Peyer's patch (tissue), 4 donors: ENCODE results near the gene ZNF786. TPM values are rescaled to one million over a fixed set of nuclear protein-coding genes. Genes with fewer than 3 reads are reported as not detected.
"Not testable (repeated sequence)": the region's sequence is repeated elsewhere in the genome, so short reads cannot be mapped to it uniquely, and the experiment has no call there.

Experiments
- DNase-seq, 3 donors: peaks; one replicate each; pipeline ENCODE4 v3.0.0-alpha.2; 2017 to 2019
- H3K27ac ChIP-seq, 4 donors: fragments of 200-600 bp; sonication (generic); one replicate each; pipeline ENCODE4 v1.5.1; 2016 to 2019
- H3K27me3 ChIP-seq, 2 donors: fragments of 200-600 bp; sonication (generic); one replicate each; pipeline ENCODE4 v1.5.1; 2019
- H3K36me3 ChIP-seq, 3 donors: fragments of 200-600 bp; sonication (generic); one replicate each; pipeline ENCODE4 v1.5.1; 2016 to 2019
- H3K4me1 ChIP-seq, 4 donors: fragments of 200-600 bp; sonication (generic); one replicate each; pipeline ENCODE4 v1.5.1; 2016 to 2019
- H3K4me3 ChIP-seq, 4 donors: fragments of 200-600 bp; sonication (generic); 1 replicate in 3 of 4; 2 replicates in 1 of 4; pipeline ENCODE4 v1.5.1; 2016 to 2019; ENCODE audit warnings: mild to moderate bottlenecking in 1 of 4
- H3K9me3 ChIP-seq, 4 donors: fragments of 200-600 bp; sonication (generic); one replicate each; pipeline ENCODE4 v1.5.1; 2016 to 2019; ENCODE audit warnings: mild to moderate bottlenecking in 1 of 4
- CTCF ChIP-seq, 6 experiments: fragments of 450-650 bp in 4 of 6; fragments of 200-600 bp in 2 of 6; sonication (generic) in 1 of 6; IDR thresholded peaks; one replicate each; pipeline ENCODE4 v1.5.1; 2017 to 2019; ENCODE audit warnings: antibody characterized with exemption in 6 of 6, mild to moderate bottlenecking in 3 of 6, moderate library complexity in 1 of 6
- POLR2A ChIP-seq, 2 donors: fragments of 450-650 bp; IDR thresholded peaks; one replicate each; pipeline ENCODE4 v1.5.1; 2017; ENCODE audit warnings: antibody characterized with exemption in 2 of 2, mild to moderate bottlenecking in 2 of 2, moderate library complexity in 2 of 2
- total RNA-seq, 4 donors: library from RNA; depleted of rRNA; stranded (reverse); fragments of >200 nt; gene quantifications; one replicate each; pipeline ENCODE4 v1.1.0, GENCODE V29; 2016

ZNF786 gene
- total RNA-seq, 4 donors from 2014 or later = 3.7 to 11.5 (median 7.6) TPM

- Histone ChIP-seq H3K27me3 (no peaks in the 10 kb centered on the region), H3K36me3 (peaks cover 0 to 18% (median 0%) of the 10 kb centered on the region in 3 donors), H3K4me1 (no peaks in the 10 kb centered on the region), H3K4me3 (no peak overlapping the region), H3K27ac (no peak overlapping the region), H3K9me3 (no peaks in the 10 kb centered on the region)
- no peak for DNase-seq
- no peak for TF ChIP-seq CTCF (IDR thresholded peaks at IDR 0.05)
- TF ChIP-seq POLR2A (IDR thresholded peaks at IDR 0.05) = no peak
Observed at GRCh38 chr7:149071182-149071635, 19.3 kb downstream of the ZNF786 start.

- no peak for DNase-seq
- H3K36me3 ChIP-seq = peaks cover 0 to 18% (median 0%) of the 10 kb centered on the region in 3 donors
- H3K4me1 ChIP-seq = no peaks in the 10 kb centered on the region
- H3K27me3 ChIP-seq = no peaks in the 10 kb centered on the region
- TF ChIP-seq CTCF (IDR thresholded peaks at IDR 0.05) (no peak), POLR2A (IDR thresholded peaks at IDR 0.05) (no peak)
- H3K4me3 ChIP-seq = no peak overlapping the region
- H3K27ac ChIP-seq = no peak overlapping the region
- H3K9me3 ChIP-seq = no peaks in the 10 kb centered on the region
Observed at GRCh38 chr7:149070372-149071125, 20.0 kb downstream of the ZNF786 start.

GRCh38 chr7:149067869-149068268 is 22.6 kb downstream of the ZNF786 start:
- H3K4me1 ChIP-seq = no peaks in the 10 kb centered on the region
- H3K27me3 ChIP-seq = no peaks in the 10 kb centered on the region
- H3K9me3 ChIP-seq = no peaks in the 10 kb centered on the region
- H3K27ac ChIP-seq = no peak overlapping the region
- H3K4me3 ChIP-seq = no peak overlapping the region
- no peak for DNase-seq
- H3K36me3 ChIP-seq = peaks cover 0 to 18% (median 0%) of the 10 kb centered on the region in 3 donors
- no peak for TF ChIP-seq CTCF (IDR thresholded peaks at IDR 0.05)
- no peak for TF ChIP-seq POLR2A (IDR thresholded peaks at IDR 0.05)

GRCh38 chr7:149063476-149063875 is 27.0 kb downstream of the ZNF786 start:
- H3K9me3 ChIP-seq = no peaks in the 10 kb centered on the region
- no peaks in the 10 kb centered on the region for H3K36me3 ChIP-seq
- H3K27me3 ChIP-seq = no peaks in the 10 kb centered on the region
- H3K27ac ChIP-seq = no peak overlapping the region
- TF ChIP-seq CTCF (IDR thresholded peaks at IDR 0.05) (no peak), POLR2A (IDR thresholded peaks at IDR 0.05) (no peak)
- no peak for DNase-seq
- H3K4me3 ChIP-seq = no peak overlapping the region
- H3K4me1 ChIP-seq = no peaks in the 10 kb centered on the region

GRCh38 chr7:149062217-149062899 is 28.2 kb downstream of the ZNF786 start:
- not testable (repeated sequence) for H3K36me3 ChIP-seq, H3K4me1 ChIP-seq, H3K27me3 ChIP-seq, H3K4me3 ChIP-seq, H3K27ac ChIP-seq, H3K9me3 ChIP-seq, DNase-seq

GRCh38 chr7:149060156-149060555 is 30.4 kb downstream of the ZNF786 start:
- no peak overlapping the region for H3K27ac ChIP-seq
- H3K4me3 ChIP-seq = no peak overlapping the region
- H3K27me3 ChIP-seq = no peaks in the 10 kb centered on the region
- H3K36me3 ChIP-seq = no peaks in the 10 kb centered on the region
- no peaks in the 10 kb centered on the region for H3K4me1 ChIP-seq
- H3K9me3 ChIP-seq = no peaks in the 10 kb centered on the region
- TF ChIP-seq POLR2A (IDR thresholded peaks at IDR 0.05) = no peak
- no peak for TF ChIP-seq CTCF (IDR thresholded peaks at IDR 0.05)
- DNase-seq = no peak
